GM12875 (cell line): Measurements from ENCODE around the gene ISLR.

Experiments
- H3K4me3 ChIP-seq: one replicate; pipeline ENCODE4 v1.5.1; 2011; ENCODE audit warnings: low read depth, low read length, control low read depth
- TF ChIP-seq, protein P1 (sequence below): IDR thresholded peaks from 2 replicates; pipeline ENCODE4 v1.5.1; 2011; ENCODE audit warnings: low read depth, mild to moderate bottlenecking, control low read depth, inconsistent platforms, low read length, moderate library complexity, borderline replicate concordance; ENCODE audit not compliant: insufficient read depth

Gene ISLR

DNA sequence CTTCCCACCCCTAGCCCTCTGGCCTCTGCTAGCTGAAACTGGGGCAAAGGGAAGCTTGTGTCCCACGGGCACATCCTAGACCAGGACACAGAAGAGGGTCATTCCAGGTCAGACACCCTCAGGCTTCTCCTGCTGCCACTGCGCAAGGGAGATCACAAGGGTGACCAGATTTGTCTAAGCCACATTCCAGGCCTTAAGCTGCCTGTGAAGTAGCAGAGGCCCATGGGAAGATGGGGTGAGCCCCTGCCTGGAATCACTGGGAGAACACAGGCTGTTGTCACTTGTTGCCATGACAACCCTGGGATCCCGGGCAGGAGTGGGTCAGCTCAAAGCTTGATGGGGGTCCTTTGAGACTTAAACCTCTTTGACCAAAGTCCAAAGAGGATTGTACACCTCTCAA, 18.3 kb downstream of the ISLR start:
- TF ChIP-seq, protein P1, sequence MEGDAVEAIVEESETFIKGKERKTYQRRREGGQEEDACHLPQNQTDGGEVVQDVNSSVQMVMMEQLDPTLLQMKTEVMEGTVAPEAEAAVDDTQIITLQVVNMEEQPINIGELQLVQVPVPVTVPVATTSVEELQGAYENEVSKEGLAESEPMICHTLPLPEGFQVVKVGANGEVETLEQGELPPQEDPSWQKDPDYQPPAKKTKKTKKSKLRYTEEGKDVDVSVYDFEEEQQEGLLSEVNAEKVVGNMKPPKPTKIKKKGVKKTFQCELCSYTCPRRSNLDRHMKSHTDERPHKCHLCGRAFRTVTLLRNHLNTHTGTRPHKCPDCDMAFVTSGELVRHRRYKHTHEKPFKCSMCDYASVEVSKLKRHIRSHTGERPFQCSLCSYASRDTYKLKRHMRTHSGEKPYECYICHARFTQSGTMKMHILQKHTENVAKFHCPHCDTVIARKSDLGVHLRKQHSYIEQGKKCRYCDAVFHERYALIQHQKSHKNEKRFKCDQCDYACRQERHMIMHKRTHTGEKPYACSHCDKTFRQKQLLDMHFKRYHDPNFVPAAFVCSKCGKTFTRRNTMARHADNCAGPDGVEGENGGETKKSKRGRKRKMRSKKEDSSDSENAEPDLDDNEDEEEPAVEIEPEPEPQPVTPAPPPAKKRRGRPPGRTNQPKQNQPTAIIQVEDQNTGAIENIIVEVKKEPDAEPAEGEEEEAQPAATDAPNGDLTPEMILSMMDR: no peak
- H3K4me3 ChIP-seq: no peak overlapping the region

DNA sequence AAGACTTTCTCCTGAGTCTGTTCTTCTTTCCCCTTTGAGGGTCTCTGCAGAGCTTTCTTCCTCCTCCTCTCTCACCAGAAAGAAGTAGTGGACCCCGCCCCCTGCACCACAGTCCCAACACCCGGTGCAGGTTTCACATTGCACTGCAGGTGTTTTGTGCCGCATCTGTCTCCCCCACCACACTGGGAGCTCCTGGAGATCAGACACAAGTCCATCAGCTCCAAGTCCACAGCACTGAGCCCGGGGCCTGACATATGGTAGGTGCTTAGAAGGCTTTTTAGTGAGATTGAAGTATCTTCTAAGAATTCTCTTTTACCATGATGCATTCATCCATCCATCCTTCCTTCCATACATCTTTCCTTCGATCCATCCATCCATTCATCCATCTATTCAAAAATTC, 19.2 kb downstream of the ISLR start:
- no peak overlapping the region for H3K4me3 ChIP-seq
- TF ChIP-seq, protein P1: no peak

DNA sequence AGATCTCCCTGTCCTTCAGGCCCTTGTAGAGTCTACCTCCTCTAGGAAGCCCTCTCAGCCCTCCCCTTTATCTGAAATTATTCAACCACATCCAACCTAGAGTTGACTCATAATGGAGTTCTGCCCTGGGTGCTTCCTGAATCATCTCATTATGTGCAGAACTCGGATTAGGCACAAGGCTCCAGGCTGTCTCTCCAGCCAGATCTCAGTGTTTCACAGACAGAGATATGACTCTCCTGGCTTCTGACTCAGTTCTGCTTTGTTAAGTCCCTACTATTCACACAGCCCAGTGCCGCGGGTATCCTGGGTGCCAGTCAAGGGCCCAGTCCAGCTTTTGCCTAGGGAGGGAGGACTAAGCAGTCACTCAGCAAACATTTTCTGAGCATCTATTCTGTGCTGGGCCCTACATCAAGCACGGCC, 19.8 kb downstream of the ISLR start:
- TF ChIP-seq, protein P1: no peak
- no peak overlapping the region for H3K4me3 ChIP-seq

DNA sequence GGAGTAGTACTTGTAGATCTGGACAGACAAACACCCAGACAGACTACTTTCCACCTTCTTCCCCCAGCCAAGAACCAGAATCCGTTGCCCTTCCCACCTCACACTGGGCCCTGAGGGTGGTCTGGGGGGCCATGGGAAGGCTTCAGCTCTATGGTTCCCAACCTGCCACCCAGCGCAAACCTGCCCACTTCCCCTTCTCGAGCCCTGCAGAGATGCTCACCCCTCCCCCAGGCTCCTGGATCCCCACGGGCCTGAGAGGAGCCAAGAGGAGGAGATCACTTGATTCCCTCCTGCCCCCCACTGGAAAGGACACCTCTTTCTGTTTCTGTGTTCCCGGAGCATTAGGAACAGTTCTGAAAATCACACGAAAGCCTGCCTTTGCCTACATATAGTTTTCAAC, 20.4 kb downstream of the ISLR start:
- TF ChIP-seq, protein P1: no peak
- no peak overlapping the region for H3K4me3 ChIP-seq

DNA sequence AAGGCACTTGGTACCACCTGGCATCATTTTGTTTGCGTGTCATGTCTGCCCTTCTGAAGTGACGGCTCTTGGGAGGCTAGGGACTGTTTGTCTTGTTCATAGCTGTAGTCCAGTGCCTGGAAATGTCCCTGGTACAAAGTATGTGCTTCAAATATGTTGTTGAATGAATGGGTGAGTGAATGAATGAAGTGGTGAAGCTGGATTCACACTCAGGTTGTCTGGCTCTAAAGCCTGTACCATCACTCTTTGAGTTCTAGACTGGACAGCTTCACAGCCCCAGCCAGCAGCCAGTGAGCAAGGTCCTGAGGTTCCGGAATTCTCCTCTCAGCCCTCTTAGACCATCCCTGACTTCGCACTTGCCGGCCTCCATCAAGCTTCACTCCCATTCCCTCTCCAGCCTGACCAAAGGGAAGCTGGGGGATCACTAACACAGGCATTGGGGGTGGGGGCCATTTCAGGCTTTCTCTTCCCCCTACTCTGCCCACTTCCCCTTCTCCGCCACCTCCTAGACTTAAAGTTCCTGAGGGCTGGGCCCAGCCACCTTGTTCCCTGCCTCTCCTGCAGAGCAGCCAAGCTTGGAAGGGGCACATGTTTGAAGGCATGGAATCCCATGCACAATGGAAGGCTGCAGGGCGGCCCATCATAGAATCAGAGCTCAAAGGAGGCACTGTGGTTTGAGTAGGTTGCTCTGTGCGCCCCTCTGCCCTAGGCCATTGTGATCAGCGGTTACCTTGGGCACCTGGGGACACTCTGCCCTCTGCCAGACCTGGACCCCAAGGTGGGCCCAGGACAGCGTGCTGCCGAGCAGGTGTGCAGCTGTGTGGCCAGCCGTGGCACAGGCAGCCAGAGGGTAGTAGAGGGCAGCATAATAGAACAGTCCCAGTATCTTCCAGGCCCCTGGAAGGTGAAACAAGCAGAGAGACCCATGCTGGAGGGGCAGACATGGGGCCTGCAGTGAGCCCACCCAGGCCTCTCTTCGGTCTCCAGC, 21.4 kb downstream of the ISLR start:
- TF ChIP-seq, protein P1: no peak
- no peak overlapping the region for H3K4me3 ChIP-seq

DNA sequence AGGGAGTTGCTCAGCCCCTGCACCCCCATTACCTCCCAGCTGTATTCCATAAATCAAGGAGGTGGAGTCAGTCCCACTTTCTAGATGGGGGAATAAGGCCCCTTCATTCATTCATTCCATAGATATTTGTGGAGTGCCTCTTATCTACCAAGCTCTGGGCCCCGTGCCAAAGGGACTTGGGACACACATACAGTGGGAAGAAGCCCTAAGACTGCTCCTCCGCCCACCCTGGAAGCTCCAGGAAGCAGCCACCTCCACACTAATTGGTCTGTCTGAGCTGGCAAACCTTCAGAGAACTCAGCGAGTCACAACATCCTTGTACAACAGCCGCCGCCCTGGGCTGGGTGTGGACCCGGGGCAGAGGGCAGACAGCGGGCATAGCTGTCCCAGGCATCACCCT, 22.7 kb downstream of the ISLR start:
- TF ChIP-seq, protein P1: no peak
- no peak overlapping the region for H3K4me3 ChIP-seq
